Suppressor macrophage (primary cell): ENCODE data around the gene AFM.

ENCODE experiments used
- DNase-seq, 4 experiments: peaks; one replicate each; pipeline ENCODE4 v3.0.0-alpha.2; 2020 to 2022
- total RNA-seq, 17 experiments: gene quantifications; one replicate each; lab custom pipeline; 2026; ENCODE audit warnings: mixed read lengths in 6 of 17, inconsistent platforms in 3 of 17; lab: John Stamatoyannopoulos, UW

AFM gene, protein sequence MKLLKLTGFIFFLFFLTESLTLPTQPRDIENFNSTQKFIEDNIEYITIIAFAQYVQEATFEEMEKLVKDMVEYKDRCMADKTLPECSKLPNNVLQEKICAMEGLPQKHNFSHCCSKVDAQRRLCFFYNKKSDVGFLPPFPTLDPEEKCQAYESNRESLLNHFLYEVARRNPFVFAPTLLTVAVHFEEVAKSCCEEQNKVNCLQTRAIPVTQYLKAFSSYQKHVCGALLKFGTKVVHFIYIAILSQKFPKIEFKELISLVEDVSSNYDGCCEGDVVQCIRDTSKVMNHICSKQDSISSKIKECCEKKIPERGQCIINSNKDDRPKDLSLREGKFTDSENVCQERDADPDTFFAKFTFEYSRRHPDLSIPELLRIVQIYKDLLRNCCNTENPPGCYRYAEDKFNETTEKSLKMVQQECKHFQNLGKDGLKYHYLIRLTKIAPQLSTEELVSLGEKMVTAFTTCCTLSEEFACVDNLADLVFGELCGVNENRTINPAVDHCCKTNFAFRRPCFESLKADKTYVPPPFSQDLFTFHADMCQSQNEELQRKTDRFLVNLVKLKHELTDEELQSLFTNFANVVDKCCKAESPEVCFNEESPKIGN
- 0 to 1.7 (median 0) reads per million in 17 experiments for total RNA-seq

GRCh38 chr4:73481358-73481757 lies at the start of gene AFM:
Gene AFM, plus strand, starts transcription at chr4:73481745. Its CDS starts 31 bp downstream, at chr4:73481776.
- no peak for DNase-seq

- no peak for DNase-seq
These were observed 49.8 kb upstream of the AFM start for GRCh38 chr4:73431813-73432168.

GRCh38 chr4:73432169-73433000 lies 49.2 kb upstream of the AFM start:
- no peak for DNase-seq

GRCh38 chr4:73433140-73433539 lies 48.4 kb upstream of the AFM start:
- DNase-seq, result no peak

GRCh38 chr4:73434311-73434710 lies 47.2 kb upstream of the AFM start:
- peak in 2 of 4 experiments; percentile 25 to 50 for DNase-seq

DNA sequence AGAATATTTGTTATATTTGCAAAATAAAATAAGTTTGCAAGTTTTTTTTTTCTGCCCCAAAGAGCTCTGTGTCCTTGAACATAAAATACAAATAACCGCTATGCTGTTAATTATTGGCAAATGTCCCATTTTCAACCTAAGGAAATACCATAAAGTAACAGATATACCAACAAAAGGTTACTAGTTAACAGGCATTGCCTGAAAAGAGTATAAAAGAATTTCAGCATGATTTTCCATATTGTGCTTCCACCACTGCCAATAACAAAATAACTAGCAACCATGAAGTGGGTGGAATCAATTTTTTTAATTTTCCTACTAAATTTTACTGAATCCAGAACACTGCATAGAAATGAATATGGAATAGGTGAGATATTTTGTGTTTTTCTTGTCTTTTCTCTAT lies 45.6 kb upstream of the AFM start, which contains the start of gene AFP:
Gene AFP (plus strand): TSS at position 238 of the 400 bp plus-strand sequence. CDS start 42 bp downstream, at position 280.
- no peak for DNase-seq

GRCh38 chr4:73436674-73437557 lies 44.6 kb upstream of the AFM start:
- no peak for DNase-seq

DNA sequence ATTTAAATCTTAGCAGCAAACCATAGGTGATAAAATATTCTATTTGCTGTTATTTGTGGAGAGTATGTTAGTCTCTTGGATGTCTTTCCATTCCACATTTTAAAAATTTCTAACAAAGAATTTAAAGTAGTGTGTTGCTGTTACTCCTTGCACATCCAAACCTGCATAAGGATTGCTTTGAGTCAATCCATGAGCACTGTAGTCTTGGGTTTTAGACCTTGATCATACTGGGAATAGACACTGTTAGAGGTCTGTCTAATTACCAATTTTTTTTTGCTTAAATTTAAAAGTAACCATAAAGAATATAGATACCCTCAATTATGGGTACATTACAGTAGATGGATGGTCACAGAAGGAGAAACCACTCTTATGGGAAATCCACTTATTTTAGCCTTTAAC lies 44.0 kb upstream of the AFM start:
- DNase-seq, result no peak

DNA sequence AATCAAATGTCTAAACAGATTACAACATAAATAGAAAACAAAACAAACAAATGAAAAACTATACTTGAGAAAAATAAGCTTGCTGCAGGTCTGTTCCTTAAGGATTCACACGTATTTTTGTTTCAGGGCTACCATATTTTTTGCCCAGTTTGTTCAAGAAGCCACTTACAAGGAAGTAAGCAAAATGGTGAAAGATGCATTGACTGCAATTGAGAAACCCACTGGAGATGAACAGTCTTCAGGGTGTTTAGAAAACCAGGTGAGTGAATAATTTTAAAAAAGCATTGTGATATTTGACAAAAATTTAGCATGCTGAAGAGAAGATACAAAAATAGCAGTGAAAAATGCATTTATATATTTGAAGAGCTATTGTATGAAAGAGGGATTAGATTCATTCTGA lies 43.5 kb upstream of the AFM start:
- DNase-seq, result no peak

DNA sequence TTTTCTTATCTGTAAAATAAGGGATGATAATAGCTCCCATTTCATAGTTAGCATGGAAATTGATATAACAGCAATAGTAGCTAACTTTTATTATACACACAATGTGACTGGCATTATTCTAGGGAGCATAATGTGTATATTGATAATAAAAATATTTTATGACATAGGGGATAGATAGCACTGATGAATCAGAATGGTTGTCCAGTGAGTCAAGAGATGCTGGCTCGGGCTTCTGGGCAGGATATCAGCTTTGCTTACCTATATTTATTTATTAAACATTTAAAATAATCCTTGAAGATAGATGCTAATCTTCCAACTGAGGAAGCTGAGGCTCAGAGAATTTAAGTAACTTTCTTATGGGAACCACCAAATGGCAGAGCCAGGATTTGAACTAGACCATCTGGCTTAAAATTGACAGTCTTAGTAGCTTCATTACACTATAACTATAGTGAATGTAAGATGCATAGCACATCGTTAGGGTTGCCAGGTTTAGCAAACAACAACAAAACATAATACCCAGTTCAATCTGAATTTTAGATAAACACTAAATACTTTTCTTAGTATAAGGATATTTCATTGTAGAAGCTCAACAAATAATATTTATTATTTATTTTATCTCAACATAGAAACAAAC lies 42.8 kb upstream of the AFM start:
- no peak for DNase-seq

GRCh38 chr4:73439445-73439844 lies 42.1 kb upstream of the AFM start:
- DNase-seq, result no peak

DNA sequence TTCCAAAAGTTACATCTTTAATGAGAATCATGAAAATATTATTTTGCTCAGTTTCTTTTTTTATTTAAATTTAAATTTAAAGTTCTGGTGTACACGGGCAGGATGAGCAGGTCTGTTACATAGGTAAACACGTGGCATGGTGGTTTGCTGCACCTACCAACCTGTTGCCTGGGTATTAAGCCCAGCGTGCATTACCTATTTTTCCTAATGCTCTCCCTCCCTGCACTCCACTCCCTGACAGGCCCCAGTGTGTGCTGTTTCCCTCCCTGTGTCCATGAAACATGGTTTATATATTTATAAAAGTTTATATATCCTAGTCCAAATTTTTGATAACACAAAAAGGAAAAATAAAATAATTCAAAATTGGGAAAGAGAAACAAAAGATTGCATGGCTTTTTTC lies 41.6 kb upstream of the AFM start:
- no peak for DNase-seq

GRCh38 chr4:73440653-73441052 lies 40.9 kb upstream of the AFM start:
- no peak for DNase-seq

DNA sequence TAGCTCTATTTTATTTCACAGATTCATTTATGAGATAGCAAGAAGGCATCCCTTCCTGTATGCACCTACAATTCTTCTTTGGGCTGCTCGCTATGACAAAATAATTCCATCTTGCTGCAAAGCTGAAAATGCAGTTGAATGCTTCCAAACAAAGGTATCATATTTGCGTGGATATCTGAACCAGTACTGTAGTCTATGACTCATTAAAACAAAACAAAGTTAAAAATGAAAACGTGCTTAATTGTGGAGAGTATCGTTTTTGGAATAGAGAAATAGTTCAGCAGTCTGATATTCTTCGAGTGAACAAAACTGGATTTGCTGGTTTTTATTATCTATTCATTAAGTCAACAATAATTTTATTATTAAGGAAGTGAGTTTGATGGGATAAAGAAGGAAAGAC lies 39.3 kb upstream of the AFM start:
- no peak for DNase-seq

GRCh38 chr4:73443224-73443623 lies 38.3 kb upstream of the AFM start:
- no peak for DNase-seq

DNA sequence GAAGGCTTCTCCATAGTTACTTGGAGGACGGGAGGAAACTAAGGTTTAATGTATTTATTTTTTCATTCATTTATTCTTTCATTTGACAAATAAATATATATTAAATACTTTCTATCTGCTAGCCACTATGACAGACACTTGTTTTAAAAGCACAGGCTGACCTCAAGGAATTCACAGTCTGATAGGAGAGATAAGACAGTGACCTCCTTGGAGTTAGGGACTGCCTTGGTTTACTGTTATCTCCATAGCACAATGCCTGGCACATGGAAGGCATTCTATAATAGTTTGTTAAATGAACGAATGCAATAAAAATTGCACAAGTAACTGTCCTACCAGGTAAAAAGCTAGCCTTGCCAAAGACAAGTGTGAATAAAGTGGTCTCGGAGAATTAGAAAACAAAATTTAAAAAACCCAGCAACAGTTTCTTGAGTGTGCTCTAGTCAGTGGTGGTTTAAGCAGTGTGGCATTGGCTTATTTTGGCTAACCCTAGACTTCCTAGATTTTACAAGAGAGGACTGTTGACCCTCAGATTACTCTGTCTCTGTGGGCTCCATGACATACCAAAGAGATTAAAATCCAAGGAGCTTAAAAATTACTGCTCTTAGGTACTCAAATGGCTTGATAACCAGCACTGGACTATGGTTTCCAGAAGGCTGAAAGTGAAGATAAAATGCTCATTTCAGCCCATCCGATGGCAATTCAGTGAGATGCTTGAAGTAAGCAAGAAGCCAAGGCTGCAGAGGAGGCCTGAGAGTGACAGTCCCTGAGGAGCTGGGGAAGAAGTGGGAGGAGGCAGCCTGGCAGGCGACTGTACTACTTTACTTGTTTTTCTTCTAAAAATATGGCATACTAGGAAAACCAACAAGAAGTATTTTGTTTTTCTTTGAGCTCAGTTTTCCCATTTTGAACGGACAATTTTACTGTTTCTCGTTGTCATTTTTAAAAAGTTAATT lies 35.9 kb upstream of the AFM start:
- no peak for DNase-seq

GRCh38 chr4:73446336-73446938 lies 35.1 kb upstream of the AFM start:
- peak; percentile 54 to 80 (median 67) for DNase-seq

- no peak for DNase-seq
These were observed 33.9 kb upstream of the AFM start for GRCh38 chr4:73447671-73448070.

DNA sequence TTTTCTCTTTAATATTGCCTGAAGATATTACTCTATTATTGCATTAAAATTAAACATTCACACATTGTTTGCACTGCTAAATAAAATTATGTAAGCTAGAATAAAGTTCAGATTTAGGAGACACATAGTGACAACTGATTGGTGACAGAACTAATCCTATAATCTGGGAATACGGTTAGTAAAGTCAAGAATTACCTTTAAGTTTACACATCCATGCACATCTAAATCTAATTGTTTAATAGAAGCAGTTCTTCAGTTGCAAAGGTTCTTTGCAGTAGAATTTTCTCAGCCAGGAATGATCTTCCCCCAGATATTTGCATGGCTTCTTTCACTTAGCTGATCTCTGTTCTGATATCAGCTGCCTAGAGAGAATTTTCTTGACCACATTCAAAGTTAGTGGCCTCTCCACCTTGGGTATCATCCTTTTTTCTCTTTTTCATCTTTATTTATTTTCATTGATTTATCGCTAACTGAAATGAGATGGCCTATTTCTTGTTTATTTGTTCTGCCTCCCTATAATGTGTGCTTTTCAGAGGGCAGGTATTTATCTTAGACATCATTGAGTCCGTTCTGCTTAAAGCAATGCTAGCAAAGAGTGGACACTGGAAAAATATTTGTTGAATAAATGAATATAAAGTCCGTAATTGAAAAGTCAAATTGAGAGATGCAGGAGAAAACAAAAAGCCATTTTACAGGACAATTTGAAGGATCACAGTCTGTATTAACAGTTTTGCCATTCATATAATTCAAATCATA lies 32.9 kb upstream of the AFM start:
- no peak for DNase-seq
